GM12878 (cell line): ENCODE results near the gene DAAM2. TPM values are rescaled to one million over a fixed set of nuclear protein-coding genes. Genes with fewer than 3 reads are reported as not detected.

ENCODE experiments used
- ATAC-seq: fragments of 200-7000 bp; cut with Tn5 transposase; 3 replicates; pipeline ENCODE4 v1.9.1; 2020; ENCODE audit warnings: mild to moderate bottlenecking, moderate library complexity
- BruUV-seq: library from RNA; stranded (reverse); fragments of 400-500 nt; replicated peaks from 2 replicates; lab custom pipeline; 2021; lab: Mats Ljungman, UMichigan
- CTCF ChIA-PET: fragments of 300-600 bp; sonication (Branson Sonifier 250); formaldehyde crosslinking; extraction: SDS; loops from one replicate; lab custom pipeline; 2021; ENCODE audit warnings: inconsistent platforms; lab: Yijun Ruan, JAX
- POLR2A ChIA-PET: fragments of 350-600 bp; formaldehyde crosslinking; extraction: SDS; loops from one replicate; lab custom pipeline; 2021; ENCODE audit warnings: inconsistent platforms; lab: Charles Lee
- RAD21 ChIA-PET: fragments of 300-600 bp; sonication (Branson Sonifier 250); formaldehyde crosslinking; loops from one replicate; lab custom pipeline; 2023; ENCODE audit warnings: antibody characterized with exemption; ENCODE audit not compliant: unreplicated experiment; lab: Charles Lee
- SMC1A ChIA-PET: fragments of 300-600 bp; sonication (Branson Sonifier 250); formaldehyde crosslinking; loops from one replicate; lab custom pipeline; 2023; ENCODE audit not compliant: unreplicated experiment, uncharacterized antibody; lab: Charles Lee
- DNase-seq: peaks from one replicate; pipeline ENCODE4 v3.0.0-alpha.2; 2011; ENCODE audit warnings: low read depth, low spot score
- FAIRE-seq: peaks from 3 replicates; lab custom pipeline; 2011; peaks lifted over from hg19 to GRCh38; lab: Jason Lieb, UNC
- H2AFZ ChIP-seq: 2 replicates; pipeline ENCODE4 v1.6.0; 2011; ENCODE audit warnings: low read depth, low read length, control low read depth; ENCODE audit not compliant: control insufficient read depth
- H3K27ac ChIP-seq: 2 replicates; pipeline ENCODE4 v1.5.1; 2011; ENCODE audit warnings: control low read depth; ENCODE audit not compliant: control insufficient read depth, insufficient read depth
- H3K27me3 ChIP-seq, 2 experiments: replicated peaks in 1 of 2; 2 replicates each; pipeline versions ENCODE4 v1.6.0 to v1.6.1; 2011; ENCODE audit warnings: low read length in 1 of 2; ENCODE audit not compliant: control insufficient read depth in 2 of 2, insufficient read depth in 2 of 2
- H3K36me3 ChIP-seq, 2 experiments: 2 replicates each; pipeline ENCODE4 v1.5.1; 2011; ENCODE audit warnings: low read length in 1 of 2; ENCODE audit not compliant: control insufficient read depth in 2 of 2, insufficient read depth in 2 of 2
- H3K4me1 ChIP-seq: 2 replicates; pipeline ENCODE4 v1.6.1; 2011; ENCODE audit warnings: mild to moderate bottlenecking, low read length, moderate library complexity, mixed read lengths; ENCODE audit not compliant: control insufficient read depth, insufficient read depth
- H3K4me2 ChIP-seq: 2 replicates; pipeline ENCODE4 v1.6.0; 2011; ENCODE audit warnings: control low read depth; ENCODE audit not compliant: control insufficient read depth, insufficient read depth
- H3K4me3 ChIP-seq: fragments of 200-600 bp; sonication (generic); 2 replicates; pipeline ENCODE4 v1.5.1; 2016
- H3K79me2 ChIP-seq: 2 replicates; pipeline ENCODE4 v1.6.0; 2011; ENCODE audit warnings: low read length; ENCODE audit not compliant: control insufficient read depth, insufficient read depth
- H3K9ac ChIP-seq: 2 replicates; pipeline ENCODE4 v1.8.0; 2011; ENCODE audit warnings: low read length, control low read depth, mixed read lengths; ENCODE audit not compliant: control insufficient read depth, insufficient read depth
- H3K9me3 ChIP-seq: replicated peaks from 3 replicates; pipeline ENCODE4 v1.5.1; 2011; ENCODE audit warnings: mild to moderate bottlenecking, low read length; ENCODE audit not compliant: control insufficient read depth, insufficient read depth
- H4K20me1 ChIP-seq: 2 replicates; pipeline ENCODE4 v1.6.0; 2011; ENCODE audit not compliant: control insufficient read depth, insufficient read depth
- BHLHE40 ChIP-seq, 2 experiments: fragments of 450-650 bp in 1 of 2; IDR thresholded peaks; 2 replicates each; pipeline ENCODE4 v1.6.1; 2011 to 2017; ENCODE audit warnings: low read depth in 2 of 2, borderline replicate concordance in 1 of 2, improper control_type of control experiment in 1 of 2, low read length in 1 of 2, mild to moderate bottlenecking in 1 of 2
- MEF2A ChIP-seq: IDR thresholded peaks from 2 replicates; pipeline ENCODE4 v1.6.1; 2011; ENCODE audit warnings: low read depth, mild to moderate bottlenecking, low read length, moderate library complexity; ENCODE audit not compliant: insufficient read depth
- PAX8 ChIP-seq: fragments of 450-650 bp; IDR thresholded peaks from 2 replicates; pipeline ENCODE4 v1.6.1; 2017; ENCODE audit warnings: mild to moderate bottlenecking, moderate library complexity
- SRF ChIP-seq, 2 experiments: IDR thresholded peaks; 2 replicates each; pipeline ENCODE4 v1.6.1; 2011; ENCODE audit warnings: low read depth in 2 of 2, low read length in 2 of 2, mild to moderate bottlenecking in 1 of 2, moderate library complexity in 1 of 2
- TBL1XR1 ChIP-seq: IDR thresholded peaks from 2 replicates; pipeline ENCODE4 v1.6.1; 2012; ENCODE audit warnings: low read depth, low read length, improper control_type of control experiment
- WRNIP1 ChIP-seq: IDR thresholded peaks from 2 replicates; pipeline ENCODE4 v1.6.1; 2011; ENCODE audit warnings: low read depth, low read length, improper control_type of control experiment, borderline replicate concordance
- ZNF24 ChIP-seq: fragments of 450-650 bp; IDR thresholded peaks from 2 replicates; pipeline ENCODE4 v1.6.1; 2017; ENCODE audit warnings: antibody characterized with exemption, mild to moderate bottlenecking
- ZNF384 ChIP-seq: IDR thresholded peaks from 2 replicates; pipeline ENCODE4 v1.6.1; 2012; ENCODE audit warnings: low read depth, mild to moderate bottlenecking, low read length, improper control_type of control experiment, borderline replicate concordance
- WGBS: methylation state at CpG from one replicate; pipeline ENCODE4 v1.1.6; 2016; ENCODE audit warnings: low lambda C conversion rate; ENCODE audit not compliant: insufficient replicate concordance, insufficient coverage; ENCODE audit errors: missing lambda C conversion rate; 5-methylcytosine and 5-hydroxymethylcytosine counted together
- in situ Hi-C: fragments of 300-500 bp; cut with MboI; formaldehyde crosslinking; loops from 9 replicates; pipeline ENCODE4 v1.14.3; 2018; ENCODE audit warnings: mixed read lengths
- intact Hi-C: fragments of 100-400 bp; cut with micrococcal nuclease; formaldehyde crosslinking; loops from one replicate; pipeline ENCODE4 v1.14.2; 2022; ENCODE audit not compliant: unreplicated experiment
- polyA plus RNA-seq, 11 experiments: library from polyadenylated mRNA; depleted of rRNA in 4 of 11; unstranded in 6 of 11; stranded (reverse) in 5 of 11; fragments of >200 nt; fragmentation: Nextera tagmentation in 4 of 11; fragmentation: Illumina TruSeq in 1 of 11; extraction: Ambion mirVana in 4 of 11; extraction: Trizol in 1 of 11; gene quantifications; 1 replicate in 1 of 11; 2 replicates in 10 of 11; pipeline versions ENCODE4 v1.2.1 to v1.2.3, GENCODE V29; 2011 to 2016; ENCODE audit warnings: inconsistent platforms in 2 of 11, missing spikeins in 2 of 11, low read depth in 1 of 11
- total RNA-seq, 4 experiments: library from RNA; depleted of rRNA in 3 of 4; stranded (reverse); fragments of >200 nt in 3 of 4; fragmentation: Illumina TruSeq in 1 of 4; extraction: Trizol in 1 of 4; gene quantifications; 2 replicates each; pipeline versions ENCODE4 v1.2.1 to v1.2.3, GENCODE V29; 2013 to 2021
- TF ChIP-seq, protein P1 (sequence below): fragments of 450-650 bp; conservative IDR thresholded peaks from 2 replicates; pipeline ENCODE4 v1.6.1; 2017; ENCODE audit warnings: mild to moderate bottlenecking, moderate library complexity
- TF ChIP-seq, protein P2 (sequence below): IDR thresholded peaks from 2 replicates; pipeline ENCODE4 v1.6.1; 2012; ENCODE audit warnings: low read depth, low read length, improper control_type of control experiment
- TF ChIP-seq, protein P3 (sequence below): fragments of 450-650 bp; IDR thresholded peaks from 2 replicates; pipeline ENCODE4 v1.6.1; 2017; ENCODE audit warnings: mild to moderate bottlenecking, moderate library complexity
- TF ChIP-seq, protein P4 (sequence below): IDR thresholded peaks from 2 replicates; pipeline ENCODE4 v1.6.1; 2011; ENCODE audit warnings: mild to moderate bottlenecking, low read depth, low read length, moderate library complexity; ENCODE audit not compliant: insufficient replicate concordance

The DAAM2 gene
- total and polyA plus RNA-seq, 10 of the 15 experiments (the other 5 are each of a cell fraction or from before 2014, with no cell fraction given), result 0.05 to 0.22 TPM; not detected in 8

DNA sequence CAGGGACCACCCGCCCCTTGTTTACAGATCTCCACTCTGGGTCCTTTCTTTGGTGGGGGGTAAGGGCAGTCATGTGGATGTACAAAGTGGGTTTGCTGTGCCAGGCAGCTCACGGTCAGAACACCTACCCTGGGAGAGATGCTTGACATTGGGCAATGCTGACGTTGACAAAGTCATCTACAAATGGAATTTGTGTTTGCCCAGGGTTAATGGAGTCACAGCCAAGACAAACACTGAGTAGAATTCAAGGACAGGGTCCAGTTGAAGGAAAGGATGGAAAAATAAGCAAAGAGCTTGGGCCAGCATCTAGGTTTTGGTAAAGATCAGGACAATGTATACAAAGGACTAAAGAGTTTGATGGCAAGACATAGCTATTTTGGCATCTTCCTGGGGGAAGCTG, 87.4 kb downstream of the DAAM2 start:
- H3K4me2 ChIP-seq, result no peak overlapping the region
- H3K27me3 ChIP-seq, result no peaks in the 10 kb centered on the region; a peak in 1 of 4 replicates
- intact Hi-C loops (no loop called here), in situ Hi-C loops (no loop called here)
- H3K4me1 ChIP-seq, result no peaks in the 10 kb centered on the region
- H3K4me3 ChIP-seq, result no peak overlapping the region
- H3K27ac ChIP-seq, result no peak overlapping the region
- H3K79me2 ChIP-seq, result no peaks in the 10 kb centered on the region
- POLR2A ChIA-PET, result no interaction called here
- H2AFZ ChIP-seq, result no peak overlapping the region
- no TSS peak for BruUV-seq
- SMC1A ChIA-PET, result interaction anchor here (2.5 kb wide), 1 partner anchor 14 kb away, joined by 15 read pairs; no protein-coding TSS in a partner anchor
- no peak for ATAC-seq
- H3K9ac ChIP-seq, result no peak overlapping the region
- no peaks in the 10 kb centered on the region for H4K20me1 ChIP-seq
- CTCF ChIA-PET, result interaction anchor here (1.3 to 11.7 kb wide), 5 partner anchors 12 to 517 kb away, joined by 3 to 98 read pairs (median 7); no protein-coding TSS in a partner anchor
- no peak for DNase-seq
- no peak for FAIRE-seq
- RAD21 ChIA-PET, result no interaction called here
- H3K36me3 ChIP-seq, result no peaks in the 10 kb centered on the region
- WGBS, result 10% methylated on average over 3 of the region's 3 CpGs
- H3K9me3 ChIP-seq, result no peaks in the 10 kb centered on the region
- TF ChIP-seq ZNF384, result no peak
- TF ChIP-seq, protein P1, sequence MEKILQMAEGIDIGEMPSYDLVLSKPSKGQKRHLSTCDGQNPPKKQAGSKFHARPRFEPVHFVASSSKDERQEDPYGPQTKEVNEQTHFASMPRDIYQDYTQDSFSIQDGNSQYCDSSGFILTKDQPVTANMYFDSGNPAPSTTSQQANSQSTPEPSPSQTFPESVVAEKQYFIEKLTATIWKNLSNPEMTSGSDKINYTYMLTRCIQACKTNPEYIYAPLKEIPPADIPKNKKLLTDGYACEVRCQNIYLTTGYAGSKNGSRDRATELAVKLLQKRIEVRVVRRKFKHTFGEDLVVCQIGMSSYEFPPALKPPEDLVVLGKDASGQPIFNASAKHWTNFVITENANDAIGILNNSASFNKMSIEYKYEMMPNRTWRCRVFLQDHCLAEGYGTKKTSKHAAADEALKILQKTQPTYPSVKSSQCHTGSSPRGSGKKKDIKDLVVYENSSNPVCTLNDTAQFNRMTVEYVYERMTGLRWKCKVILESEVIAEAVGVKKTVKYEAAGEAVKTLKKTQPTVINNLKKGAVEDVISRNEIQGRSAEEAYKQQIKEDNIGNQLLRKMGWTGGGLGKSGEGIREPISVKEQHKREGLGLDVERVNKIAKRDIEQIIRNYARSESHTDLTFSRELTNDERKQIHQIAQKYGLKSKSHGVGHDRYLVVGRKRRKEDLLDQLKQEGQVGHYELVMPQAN, result no peak
- TF ChIP-seq, protein P2, sequence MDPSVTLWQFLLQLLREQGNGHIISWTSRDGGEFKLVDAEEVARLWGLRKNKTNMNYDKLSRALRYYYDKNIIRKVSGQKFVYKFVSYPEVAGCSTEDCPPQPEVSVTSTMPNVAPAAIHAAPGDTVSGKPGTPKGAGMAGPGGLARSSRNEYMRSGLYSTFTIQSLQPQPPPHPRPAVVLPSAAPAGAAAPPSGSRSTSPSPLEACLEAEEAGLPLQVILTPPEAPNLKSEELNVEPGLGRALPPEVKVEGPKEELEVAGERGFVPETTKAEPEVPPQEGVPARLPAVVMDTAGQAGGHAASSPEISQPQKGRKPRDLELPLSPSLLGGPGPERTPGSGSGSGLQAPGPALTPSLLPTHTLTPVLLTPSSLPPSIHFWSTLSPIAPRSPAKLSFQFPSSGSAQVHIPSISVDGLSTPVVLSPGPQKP, result no peak
- TF ChIP-seq BHLHE40 (IDR thresholded peaks at IDR 0.05; ENCODE audit: borderline replicate concordance in 1 of 2, low read depth in 2 of 2, low read length in 1 of 2), result no peak
- TF ChIP-seq PAX8, result no peak
- no peak for TF ChIP-seq MEF2A
- TF ChIP-seq TBL1XR1, result no peak
- TF ChIP-seq SRF (IDR thresholded peaks at IDR 0.05; ENCODE audit: low read depth in 2 of 2, low read length in 2 of 2), result no peak
- no peak for TF ChIP-seq ZNF24
- TF ChIP-seq WRNIP1, result no peak
- TF ChIP-seq, protein P3, sequence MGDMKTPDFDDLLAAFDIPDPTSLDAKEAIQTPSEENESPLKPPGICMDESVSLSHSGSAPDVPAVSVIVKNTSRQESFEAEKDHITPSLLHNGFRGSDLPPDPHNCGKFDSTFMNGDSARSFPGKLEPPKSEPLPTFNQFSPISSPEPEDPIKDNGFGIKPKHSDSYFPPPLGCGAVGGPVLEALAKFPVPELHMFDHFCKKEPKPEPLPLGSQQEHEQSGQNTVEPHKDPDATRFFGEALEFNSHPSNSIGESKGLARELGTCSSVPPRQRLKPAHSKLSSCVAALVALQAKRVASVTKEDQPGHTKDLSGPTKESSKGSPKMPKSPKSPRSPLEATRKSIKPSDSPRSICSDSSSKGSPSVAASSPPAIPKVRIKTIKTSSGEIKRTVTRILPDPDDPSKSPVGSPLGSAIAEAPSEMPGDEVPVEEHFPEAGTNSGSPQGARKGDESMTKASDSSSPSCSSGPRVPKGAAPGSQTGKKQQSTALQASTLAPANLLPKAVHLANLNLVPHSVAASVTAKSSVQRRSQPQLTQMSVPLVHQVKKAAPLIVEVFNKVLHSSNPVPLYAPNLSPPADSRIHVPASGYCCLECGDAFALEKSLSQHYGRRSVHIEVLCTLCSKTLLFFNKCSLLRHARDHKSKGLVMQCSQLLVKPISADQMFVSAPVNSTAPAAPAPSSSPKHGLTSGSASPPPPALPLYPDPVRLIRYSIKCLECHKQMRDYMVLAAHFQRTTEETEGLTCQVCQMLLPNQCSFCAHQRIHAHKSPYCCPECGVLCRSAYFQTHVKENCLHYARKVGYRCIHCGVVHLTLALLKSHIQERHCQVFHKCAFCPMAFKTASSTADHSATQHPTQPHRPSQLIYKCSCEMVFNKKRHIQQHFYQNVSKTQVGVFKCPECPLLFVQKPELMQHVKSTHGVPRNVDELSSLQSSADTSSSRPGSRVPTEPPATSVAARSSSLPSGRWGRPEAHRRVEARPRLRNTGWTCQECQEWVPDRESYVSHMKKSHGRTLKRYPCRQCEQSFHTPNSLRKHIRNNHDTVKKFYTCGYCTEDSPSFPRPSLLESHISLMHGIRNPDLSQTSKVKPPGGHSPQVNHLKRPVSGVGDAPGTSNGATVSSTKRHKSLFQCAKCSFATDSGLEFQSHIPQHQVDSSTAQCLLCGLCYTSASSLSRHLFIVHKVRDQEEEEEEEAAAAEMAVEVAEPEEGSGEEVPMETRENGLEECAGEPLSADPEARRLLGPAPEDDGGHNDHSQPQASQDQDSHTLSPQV, result no peak
- TF ChIP-seq, protein P4, sequence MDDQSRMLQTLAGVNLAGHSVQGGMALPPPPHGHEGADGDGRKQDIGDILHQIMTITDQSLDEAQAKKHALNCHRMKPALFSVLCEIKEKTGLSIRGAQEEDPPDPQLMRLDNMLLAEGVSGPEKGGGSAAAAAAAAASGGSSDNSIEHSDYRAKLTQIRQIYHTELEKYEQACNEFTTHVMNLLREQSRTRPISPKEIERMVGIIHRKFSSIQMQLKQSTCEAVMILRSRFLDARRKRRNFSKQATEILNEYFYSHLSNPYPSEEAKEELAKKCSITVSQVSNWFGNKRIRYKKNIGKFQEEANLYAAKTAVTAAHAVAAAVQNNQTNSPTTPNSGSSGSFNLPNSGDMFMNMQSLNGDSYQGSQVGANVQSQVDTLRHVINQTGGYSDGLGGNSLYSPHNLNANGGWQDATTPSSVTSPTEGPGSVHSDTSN, result no peak
